ENCODE measurements around the gene LGSN.

- TF ChIP-seq POLR2AphosphoS5 (IDR thresholded peaks at IDR 0.05) (no peak), EP300 (IDR thresholded peaks at IDR 0.05) (no peak), POLR2A (IDR thresholded peaks at IDR 0.05) (no peak)
- TF ChIP-seq, protein P1, sequence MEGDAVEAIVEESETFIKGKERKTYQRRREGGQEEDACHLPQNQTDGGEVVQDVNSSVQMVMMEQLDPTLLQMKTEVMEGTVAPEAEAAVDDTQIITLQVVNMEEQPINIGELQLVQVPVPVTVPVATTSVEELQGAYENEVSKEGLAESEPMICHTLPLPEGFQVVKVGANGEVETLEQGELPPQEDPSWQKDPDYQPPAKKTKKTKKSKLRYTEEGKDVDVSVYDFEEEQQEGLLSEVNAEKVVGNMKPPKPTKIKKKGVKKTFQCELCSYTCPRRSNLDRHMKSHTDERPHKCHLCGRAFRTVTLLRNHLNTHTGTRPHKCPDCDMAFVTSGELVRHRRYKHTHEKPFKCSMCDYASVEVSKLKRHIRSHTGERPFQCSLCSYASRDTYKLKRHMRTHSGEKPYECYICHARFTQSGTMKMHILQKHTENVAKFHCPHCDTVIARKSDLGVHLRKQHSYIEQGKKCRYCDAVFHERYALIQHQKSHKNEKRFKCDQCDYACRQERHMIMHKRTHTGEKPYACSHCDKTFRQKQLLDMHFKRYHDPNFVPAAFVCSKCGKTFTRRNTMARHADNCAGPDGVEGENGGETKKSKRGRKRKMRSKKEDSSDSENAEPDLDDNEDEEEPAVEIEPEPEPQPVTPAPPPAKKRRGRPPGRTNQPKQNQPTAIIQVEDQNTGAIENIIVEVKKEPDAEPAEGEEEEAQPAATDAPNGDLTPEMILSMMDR (IDR thresholded peaks at IDR 0.05): no peak
These were observed 39.1 kb downstream of the LGSN start for GRCh38 chr6:63280639-63281180.

Data from stomach (tissue), 4 donors.